ENCODE results near the gene KIF1C.

KIF1C gene

DNA sequence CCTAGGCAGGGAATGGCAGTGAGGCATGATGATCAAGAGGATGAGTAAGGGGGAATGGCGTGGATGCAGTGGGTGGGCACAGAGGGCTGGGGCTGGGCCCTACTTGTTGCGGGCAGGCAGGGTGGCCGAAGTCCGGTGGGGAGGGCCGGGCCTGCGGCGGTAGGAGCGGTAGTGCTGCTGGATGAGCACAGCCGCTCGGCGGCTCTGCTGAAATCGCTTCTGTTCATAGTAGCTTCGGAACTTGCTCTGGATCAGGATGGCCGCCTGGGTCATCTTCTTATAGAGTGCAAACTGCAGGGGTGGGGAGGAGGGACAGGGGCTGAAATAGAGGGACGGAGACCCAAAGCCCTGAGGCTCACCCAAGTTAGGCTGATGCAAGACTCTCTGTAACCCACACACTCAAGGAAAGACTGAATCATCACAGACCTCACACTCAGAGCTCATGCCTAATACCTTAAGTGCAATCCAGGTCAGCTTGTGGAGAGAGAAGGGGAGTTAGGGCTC, 28.7 kb upstream of the KIF1C start:
- no peak for DNase-seq (ENCODE audit: low read depth in 2 of 2)

DNA sequence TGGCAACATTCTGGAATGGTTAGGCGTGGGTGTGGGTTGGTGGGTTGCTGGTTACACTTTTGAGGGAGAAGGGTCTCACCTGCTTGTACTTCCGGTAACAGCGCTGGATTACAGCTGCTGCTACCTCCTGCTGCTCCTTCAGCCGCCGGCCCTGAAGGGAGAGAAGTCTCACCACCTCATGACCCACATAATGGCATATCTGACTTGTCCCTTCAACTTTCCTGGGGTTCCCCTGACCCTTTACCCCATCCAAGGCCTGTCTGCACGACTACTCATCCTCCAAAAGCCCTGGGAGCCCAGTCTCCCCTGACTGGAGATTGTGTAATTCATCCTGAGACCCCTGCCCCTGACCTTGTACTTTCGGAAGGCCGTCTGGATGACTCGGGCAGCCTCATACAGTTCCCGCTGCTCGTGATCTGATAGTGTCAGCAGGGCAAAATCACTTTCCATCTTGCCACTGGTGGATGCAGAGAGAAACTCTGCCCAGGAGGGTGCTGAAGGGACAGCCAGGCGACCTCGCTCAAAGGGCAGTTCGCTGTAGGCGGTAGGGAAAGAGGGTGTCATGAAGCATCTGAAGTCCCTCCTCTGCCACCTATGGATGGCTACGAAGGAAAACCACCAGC, 28.1 kb upstream of the KIF1C start:
- DNase-seq (ENCODE audit: low read depth in 2 of 2): no peak

DNA sequence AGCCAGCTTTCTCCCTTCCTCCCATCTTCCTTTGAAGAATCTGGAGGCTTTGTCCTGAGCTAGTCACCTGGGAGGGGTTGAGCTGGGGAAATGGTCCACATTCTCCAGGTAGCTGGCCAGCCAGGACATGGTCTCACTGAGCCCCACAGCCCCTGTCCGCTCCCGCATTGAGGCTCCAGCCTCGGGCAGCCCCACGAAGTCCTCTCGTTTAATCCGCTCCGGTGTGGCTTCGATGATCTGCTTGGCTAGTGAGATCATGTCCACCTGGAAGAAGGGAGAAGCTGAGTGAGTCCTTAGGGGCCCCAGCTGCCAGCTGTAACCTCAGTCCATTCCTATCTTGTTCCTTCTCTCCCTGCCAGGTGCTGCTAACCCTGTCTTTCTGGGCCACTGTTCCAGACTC, 27.5 kb upstream of the KIF1C start:
- DNase-seq (ENCODE audit: low read depth in 2 of 2): no peak

DNA sequence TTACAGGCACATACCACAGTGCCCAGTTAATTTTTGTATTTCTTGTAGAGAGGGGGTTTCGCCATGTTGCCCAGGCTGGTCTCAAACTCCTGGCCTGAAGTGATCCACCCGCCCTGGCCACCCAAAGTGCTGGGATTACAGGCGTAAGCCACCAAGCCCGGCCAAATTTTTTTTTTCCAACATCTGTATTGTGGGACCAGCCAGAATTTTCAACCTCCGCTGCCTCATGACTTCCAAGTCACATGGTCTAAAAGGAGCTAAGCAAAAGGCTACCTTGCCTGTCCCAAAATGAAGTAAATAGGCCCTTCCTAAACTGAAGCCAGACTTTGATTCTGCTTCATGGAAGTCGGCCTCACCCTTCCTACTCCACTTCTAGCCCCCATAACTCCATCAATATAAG, 25.9 kb upstream of the KIF1C start:
- DNase-seq (ENCODE audit: low read depth in 2 of 2): no peak

DNA sequence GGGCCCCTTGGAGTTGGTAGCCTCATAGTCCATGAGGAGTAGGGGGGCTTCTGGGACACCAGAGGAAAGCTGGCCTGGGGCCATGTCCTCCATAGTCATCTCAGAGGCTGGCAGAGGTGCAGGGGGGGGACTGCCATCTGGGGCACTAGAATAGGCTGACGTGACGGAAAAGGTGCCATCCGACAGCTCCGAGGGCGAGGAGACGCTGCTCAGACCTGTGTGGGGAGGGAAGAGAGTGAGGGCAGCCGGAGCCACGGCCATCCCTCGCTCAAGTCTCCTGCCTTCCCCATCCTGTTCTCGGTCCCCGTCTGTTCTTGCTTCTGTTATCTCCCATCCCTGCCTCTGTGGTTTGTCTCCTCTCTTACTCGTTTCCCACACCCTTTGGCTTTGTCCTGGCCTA, 25.4 kb upstream of the KIF1C start:
- no peak for DNase-seq (ENCODE audit: low read depth in 2 of 2)

DNA sequence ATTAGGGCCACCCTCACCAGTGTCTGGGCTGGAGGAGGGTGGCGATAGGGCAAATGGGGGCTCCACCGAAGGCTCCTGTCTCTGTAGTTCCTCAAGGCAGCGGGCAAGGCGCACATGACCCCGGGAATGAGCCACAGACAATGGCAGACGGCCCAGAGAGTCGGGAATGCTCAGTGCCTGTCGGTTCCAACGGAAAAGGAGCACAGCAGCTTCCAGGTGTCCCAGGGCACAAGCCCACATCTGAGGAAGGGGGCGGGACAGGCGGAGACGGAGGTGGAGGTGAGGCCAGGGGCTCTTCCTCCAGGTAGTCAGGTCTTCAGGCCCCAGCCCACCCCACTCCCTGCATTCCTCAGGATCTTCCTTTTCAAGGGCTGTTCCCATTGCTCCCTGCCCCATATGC, 25.0 kb upstream of the KIF1C start:
- DNase-seq (ENCODE audit: low read depth in 2 of 2): no peak

DNA sequence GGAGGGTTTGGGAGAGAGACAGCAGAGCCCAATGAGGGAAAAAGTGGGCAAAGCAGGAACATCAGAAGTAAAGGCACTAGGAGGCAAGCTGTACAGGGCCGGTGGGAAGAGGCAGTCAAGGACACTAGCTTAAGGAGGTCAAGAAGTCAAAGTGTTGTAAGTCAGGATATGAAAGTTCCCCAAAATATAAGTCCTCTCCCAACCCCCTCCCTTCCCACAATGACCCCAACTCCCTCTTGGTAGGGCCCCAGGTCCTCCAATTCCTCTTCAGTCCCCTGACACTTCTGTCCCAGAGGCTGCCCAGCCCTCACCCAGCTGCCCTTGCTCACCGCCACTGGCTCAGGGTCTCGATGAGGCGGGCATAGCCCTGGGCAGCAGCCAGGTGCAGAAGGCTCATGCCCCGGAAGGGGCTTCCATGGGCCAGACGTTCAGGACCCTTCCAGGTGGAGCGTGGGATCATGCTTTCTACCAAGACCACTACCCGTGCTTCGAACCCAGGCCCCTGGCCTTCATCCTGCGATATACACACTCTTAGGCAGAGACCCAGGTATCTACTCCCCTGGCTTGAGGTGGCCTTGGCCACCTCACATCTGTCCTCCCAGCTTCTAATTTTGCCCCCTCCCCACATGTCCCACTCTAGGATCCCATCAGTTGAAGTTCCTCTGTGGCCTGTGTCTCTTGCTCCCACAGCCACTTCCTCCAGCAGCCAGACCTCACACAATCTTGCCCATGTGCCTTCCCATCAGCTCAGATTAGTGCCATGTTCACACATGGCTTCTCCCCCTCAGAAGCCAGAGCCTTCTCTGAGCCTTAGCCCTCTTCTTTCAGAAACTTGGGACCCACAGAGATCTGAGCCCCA, 24.3 kb upstream of the KIF1C start:
- no peak for DNase-seq (ENCODE audit: low read depth in 2 of 2)

DNA sequence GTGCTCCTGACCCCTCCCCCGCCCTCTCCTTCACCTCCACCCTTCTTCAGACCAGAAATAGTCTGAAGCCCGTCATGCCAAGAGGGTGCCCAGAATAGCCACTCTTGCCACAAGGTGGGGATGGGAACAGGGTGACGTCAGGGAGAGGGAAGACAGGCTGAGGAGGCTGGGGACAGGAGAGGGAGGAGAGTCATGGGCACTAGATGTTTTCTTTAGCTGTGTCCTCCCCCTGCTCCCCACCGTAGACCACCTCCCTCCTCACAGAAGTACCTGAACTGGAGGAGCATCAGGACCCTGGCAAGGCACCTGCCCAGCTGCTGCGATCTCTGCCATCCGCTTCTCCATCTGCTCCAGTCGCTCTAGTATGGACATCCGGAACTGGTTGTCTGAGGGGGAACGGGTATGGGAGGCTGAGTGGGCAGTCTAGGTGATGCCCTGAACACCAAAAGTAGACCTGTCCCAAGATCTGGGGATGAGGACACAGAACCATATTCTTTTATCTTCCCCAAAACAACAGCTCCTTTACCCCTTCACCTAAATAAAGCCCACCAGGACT, 23.6 kb upstream of the KIF1C start:
- no peak for DNase-seq (ENCODE audit: low read depth in 2 of 2)

DNA sequence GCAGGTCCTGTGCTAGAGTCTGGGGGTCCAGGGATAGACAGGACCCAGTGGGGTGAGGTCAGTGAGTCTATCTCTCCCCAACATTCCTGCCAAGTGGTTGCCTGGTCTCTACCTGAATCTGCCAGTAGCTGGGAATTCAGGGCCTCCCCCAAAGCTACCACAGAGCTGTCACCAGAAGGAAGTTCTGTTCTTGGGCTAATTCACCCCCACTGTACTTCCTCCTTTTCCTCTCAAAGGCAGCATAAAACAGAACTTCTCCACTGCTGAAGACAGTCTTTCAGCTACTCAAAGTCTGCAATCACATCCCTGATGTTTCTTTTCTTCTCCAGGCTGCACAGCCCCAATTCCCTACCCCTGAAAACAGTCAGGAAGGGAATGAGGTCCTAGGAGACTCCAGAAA, 19.0 kb upstream of the KIF1C start:
- no peak for DNase-seq (ENCODE audit: low read depth in 2 of 2)

DNA sequence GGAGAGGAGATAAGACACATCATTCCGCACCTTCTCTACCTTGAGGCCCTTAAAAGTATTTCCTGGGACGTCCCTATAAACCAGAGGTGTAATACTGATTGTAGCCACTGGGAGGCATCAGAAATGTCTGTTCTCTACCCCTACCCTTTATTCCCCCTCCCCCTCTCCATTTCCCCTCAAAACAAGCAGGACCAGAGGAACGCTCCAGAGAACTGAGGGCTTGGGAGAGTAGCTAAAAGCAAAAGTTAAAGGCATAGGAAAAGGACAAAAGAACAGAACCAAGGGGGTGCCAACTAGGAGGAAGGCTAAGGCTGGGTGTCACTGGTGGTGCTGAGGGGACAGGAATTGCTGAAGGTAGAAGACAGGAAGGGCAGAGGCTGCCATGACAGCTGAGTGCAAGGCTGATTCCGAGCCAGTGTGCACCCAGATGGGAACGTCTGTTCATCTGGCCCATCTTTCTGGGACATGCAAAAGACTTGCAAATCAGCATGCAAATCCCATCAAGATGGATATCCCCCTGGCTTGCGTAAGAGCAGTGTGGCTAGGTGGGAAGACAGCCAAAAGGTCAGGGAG, 17.0 kb upstream of the KIF1C start:
- DNase-seq (ENCODE audit: low read depth in 2 of 2): no peak

DNA sequence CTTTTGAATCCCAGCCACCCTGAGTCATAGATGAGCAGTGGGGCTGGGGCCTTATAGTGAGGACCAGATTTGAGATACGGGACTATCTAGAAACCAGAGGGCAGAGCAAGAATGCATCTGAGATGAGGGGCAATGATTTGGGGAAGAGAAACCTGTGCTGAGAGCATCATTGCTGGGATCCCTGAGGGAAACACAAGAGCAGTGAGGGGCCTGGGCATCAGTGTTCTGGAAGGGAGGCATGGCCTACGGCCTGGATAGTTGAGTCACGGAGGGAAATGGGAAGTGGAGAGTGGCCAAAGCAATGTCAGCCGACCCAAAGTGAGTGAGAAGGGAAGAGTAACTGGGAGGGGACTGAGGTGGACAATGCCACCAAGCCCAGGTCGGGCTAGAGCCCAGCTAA, 15.4 kb upstream of the KIF1C start:
- DNase-seq (ENCODE audit: low read depth in 2 of 2): no peak

DNA sequence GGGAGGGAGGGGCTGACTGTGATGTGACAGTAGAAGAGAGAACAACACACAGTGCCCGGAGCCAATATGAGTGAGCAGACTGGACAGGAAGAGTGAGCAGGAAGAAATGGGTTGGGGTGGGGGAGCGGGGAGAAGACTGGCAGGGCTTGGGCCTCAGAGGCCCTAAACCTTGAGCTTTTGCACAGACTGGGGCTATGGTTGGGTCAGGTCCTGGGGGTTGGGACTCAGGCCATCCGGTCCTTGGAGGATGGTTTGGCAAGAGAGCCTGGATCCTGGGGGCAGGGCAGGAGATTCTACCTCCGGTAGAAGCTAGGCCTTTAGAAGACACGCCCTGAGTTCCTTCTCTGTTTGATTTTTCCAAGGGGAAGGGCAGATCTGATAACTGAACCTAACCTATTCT, 11.3 kb upstream of the KIF1C start:
- DNase-seq (ENCODE audit: low read depth in 2 of 2): no peak

DNA sequence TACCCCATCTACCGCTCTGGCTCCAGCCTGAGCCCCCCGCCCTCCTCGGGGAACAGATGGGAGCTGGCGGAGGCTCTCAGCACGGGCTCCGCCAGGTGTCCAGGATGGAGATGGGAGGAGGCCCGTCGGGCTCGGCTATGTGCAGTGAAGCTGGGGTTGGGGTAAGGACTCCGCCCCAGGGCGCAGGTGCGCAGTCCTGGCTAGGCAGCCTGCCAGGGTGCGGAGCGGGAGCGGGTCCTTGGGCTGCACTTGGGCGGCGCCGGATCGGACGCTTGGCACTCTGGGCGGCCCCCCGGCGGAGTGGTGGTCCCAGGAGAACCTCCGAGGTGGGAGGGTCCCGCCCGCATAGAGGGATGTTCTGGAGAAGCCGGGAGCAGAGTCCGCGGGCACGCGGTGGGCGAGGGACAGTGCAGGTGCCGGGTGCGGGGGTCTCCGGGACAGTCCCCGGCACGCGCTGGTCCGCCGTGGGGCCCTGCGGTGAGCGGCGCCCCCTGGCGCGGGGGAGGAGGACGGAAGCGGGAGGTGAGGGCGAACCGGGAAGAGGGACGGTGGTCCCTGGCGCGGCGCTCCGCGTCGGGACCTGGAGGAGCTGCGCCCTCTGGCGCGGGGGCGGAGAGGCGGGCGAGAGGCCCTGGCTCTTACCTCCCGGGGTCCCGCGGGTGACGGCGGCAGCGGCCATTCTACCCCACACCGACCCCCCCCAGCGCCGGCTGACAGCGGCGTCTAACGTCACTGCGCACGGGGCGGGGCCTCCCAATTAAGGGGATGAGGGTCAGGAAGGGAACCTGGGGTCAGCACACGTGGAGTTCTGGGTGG, 10.6 kb upstream of the KIF1C start, which contains the start of gene CAMTA2:
TSS of gene CAMTA2 (minus strand) at position 725 of the 816 bp plus-strand sequence. CDS start 1,453 bp downstream, outside the sequence.
- DNase-seq (ENCODE audit: low read depth in 2 of 2): peak; percentile 74 to 76

DNA sequence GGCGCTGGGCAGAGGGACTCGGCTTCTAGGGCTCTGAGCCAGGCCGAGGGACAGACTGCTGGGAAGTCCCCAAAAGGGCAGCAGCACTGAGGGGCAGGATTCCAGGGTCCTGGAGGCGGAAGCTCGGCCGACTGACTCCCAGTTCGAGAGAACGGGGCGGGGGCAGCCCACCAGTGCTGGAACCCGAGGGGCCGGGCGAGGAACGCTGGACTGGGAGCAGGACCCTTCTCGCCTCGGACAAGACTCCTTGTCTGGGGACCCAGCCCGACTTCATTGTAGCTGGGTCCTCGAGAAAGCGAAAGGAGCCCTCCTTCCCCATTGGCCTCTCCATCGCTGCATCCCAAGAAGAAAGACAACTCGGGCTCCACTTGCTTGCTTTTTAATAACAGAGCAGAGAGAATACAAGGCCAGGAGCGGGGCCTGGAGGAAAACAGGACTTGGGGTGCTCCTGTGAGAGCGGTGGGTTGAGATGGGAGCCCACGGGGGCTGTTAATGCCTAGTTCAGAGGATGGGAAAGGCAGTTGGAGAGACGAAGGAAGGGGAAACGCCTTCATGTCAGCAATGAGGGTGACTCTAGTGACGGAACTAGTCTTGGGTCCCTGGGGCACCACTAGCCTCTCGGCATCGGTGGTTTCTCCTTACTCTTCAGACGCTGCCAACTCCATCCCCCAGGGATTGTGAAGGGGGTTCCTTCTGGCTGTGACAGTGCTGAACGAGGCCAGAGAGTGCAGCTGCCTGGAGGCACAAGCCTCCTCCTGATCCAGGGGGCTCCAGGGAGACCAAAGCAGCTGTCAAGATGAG, 9.8 kb upstream of the KIF1C start:
- no peak for DNase-seq (ENCODE audit: low read depth in 2 of 2)

DNA sequence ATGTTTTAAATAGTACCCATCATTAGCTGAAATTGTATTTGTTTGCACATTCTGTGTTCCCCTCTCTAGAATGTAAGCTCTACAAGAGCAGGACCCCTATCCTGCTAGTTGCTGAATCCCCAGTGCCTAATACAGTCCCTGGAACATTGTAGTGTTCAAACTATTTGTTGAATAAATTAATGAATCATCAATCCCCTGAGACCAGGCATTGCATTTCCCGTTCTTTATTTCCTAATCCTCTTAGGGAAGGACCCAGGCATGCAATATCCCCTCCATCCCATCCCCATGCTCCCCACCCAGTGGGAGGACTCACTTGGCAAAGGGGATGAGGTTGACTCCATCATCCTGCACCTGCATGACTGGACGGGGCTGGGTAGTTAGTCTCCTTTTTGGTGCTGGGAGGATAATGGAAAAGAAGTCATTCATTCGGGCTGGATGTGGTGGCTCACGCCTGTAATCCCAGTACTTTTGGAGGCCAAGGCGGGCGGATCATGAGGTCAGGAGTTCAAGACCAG, 3.6 kb upstream of the KIF1C start:
- DNase-seq (ENCODE audit: low read depth in 2 of 2): no peak

DNA sequence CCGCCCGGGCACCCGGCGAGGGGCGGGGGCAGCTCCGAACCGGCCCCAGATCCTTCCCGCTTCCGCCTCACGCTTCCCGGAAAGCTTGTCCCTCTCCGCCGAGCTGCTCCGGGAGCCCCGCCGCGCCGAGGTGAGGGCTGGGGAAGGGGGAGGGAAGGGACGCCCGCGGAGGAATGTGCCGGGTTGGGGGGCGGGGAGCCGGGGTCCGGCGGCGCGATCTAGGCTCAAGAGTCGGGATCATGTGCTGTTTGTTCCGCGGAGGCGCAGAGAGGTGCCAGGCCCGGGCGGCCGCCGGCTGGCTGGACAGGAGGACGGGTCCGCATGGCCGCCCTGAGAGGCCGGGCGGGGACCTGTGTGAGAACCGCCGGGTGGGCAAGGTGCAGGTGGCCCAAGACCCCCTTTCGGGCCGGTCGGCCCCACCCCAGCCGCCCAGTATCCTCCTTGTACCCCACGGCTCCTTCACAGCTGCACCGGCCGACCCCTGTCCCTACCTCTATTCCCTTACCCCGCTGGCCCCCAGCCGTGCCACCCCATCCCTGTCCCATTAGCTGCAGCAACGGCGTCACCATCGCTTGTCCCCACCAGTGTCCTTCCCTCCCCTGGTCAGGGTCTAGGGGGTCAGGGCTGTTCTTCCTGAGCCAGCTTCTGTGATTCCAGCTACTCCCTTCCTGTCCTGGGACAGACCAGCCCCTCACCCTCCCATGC, 429 bp downstream of the KIF1C start:
- DNase-seq (ENCODE audit: low read depth in 2 of 2): no peak

DNA sequence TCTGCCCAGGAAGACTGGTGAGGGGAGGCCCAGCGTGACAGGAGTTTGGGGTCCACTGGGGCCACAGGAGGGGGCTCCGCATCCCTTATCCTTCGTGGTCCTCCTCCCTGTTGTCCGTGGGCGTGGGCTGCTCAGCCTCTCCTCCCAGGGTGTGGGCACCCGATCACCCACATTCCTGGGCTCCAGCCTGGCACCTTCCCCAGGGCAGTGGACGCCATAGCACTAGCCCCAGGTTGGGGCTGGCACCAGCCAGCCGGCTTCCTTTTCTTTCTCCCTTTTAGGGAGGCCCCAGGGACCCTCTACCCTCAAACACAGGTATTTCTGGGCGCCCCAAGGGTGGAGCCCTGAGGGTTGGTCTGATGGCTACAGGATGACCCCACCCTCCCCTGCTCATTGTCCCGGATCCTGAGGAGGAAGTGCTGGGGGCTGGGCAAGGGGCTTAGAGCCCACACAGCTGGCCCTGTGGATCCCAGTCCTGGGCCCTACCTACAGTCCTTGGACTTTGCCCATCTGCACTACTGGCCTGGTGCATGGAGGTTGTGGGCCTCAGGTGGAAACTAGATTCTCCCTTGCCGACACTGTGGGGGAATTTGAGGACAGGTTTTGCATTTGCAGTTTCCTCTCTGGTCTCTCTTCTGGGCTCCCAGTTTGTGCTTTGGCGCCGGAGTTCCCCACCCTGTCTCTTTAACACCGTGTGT, 1.1 kb downstream of the KIF1C start:
- no peak for DNase-seq (ENCODE audit: low read depth in 2 of 2)

DNA sequence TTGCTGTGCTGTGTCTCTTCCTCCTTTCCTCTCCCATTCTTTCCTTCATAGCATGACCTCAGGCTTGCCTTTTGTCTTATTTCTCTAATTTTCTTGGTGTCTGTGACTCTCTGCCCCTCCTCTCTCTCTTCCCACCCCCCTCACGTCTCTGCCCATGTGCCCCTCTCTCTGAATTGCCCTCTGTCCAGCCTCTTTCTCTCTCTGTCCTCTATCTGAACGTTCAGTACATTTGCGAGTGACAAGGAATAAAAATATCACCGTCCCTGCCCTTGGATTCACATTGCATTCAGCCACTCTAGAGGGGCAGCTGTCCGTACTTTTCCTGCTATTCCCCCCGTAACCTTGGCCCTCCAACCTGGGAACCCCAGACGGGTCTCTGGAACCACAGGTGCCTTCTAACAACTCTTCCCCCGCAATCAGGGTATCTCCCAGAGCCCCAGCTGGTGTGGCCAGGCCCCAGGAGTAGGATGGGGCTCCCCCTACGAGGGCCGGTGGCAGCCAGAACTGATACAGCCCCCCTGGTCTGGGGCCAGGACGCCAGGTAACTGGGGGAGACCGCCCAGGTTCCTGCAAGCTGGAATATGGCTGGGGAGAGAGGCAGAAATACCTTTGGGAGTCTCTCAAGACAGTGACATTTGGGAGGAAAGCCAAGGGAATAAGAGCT, 1.8 kb downstream of the KIF1C start:
- no peak for DNase-seq (ENCODE audit: low read depth in 2 of 2)

DNA sequence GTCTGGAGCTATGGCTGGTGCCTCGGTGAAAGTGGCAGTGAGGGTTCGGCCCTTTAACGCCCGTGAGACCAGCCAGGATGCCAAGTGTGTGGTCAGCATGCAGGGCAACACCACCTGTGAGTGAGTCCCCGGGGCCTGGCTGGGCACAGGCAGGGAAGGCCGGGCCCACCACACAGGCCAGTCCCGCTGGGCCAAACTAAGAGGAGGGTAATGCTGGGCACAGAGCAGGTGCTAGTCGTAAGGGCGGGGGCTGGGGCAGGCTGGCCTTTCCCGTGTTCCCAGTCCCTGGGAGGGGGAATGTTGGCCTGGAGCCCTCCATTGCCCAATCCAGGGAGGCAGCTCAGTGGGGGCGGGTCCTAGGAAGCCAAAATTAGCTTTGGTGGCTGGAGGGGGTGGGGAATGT, 2.5 kb downstream of the KIF1C start:
- DNase-seq (ENCODE audit: low read depth in 2 of 2): no peak

All from stimulated activated CD8-positive, alpha-beta memory T cell treated with anti-CD3 and anti-CD28 coated beads, Interleukin-15, amount 100 ng/mL, for 4 hours (primary cell).